HepG2 (cell line): Measurements from ENCODE around the gene NEXMIF. TPM values are rescaled to one million over a fixed set of nuclear protein-coding genes. Genes with fewer than 3 reads are reported as not detected.

Source experiments
- ATAC-seq: fragments of 200-7000 bp; cut with Tn5 transposase; 3 replicates; pipeline ENCODE4 v1.9.1; 2020; ENCODE audit warnings: mild to moderate bottlenecking, moderate library complexity
- BruUV-seq: library from RNA; stranded (reverse); fragments of 400-500 nt; replicated peaks from 2 replicates; lab custom pipeline; 2021; lab: Mats Ljungman, UMichigan
- CTCF ChIA-PET: fragments of 300-600 bp; formaldehyde crosslinking; extraction: SDS; loops from one replicate; lab custom pipeline; 2021; ENCODE audit warnings: low total read pairs, inconsistent platforms, low intra/inter-chr PET ratio; lab: Yijun Ruan, JAX
- POLR2A ChIA-PET: fragments of 350-600 bp; sonication (Branson Sonifier 250); formaldehyde crosslinking; loops from one replicate; lab custom pipeline; 2020; ENCODE audit warnings: antibody characterized with exemption, inconsistent platforms; lab: Yijun Ruan, JAX
- DNase-seq: peaks from one replicate; pipeline ENCODE4 v3.0.0-alpha.2; 2015; ENCODE audit warnings: low spot score
- FAIRE-seq: peaks from 3 replicates; lab custom pipeline; 2011; peaks lifted over from hg19 to GRCh38; lab: Jason Lieb, UNC
- H2AFZ ChIP-seq: one replicate; pipeline ENCODE4 v1.6.1; 2011; ENCODE audit warnings: low read length, inconsistent platforms
- H3K27ac ChIP-seq: fragments of 300-600 bp; 3 replicates; pipeline ENCODE4 v1.8.0; 2011; ENCODE audit warnings: mixed run types, mild to moderate bottlenecking, mixed read lengths, low read length, inconsistent platforms; ENCODE audit not compliant: insufficient read depth; ENCODE audit errors: extremely low read length
- H3K27me3 ChIP-seq, 2 experiments: fragments of 200-600 bp in 1 of 2; 2 replicates in 1 of 2; 3 replicates in 1 of 2; pipeline versions ENCODE4 v1.6.0 to v1.8.0; 2011; ENCODE audit warnings: low read length in 2 of 2, mild to moderate bottlenecking in 2 of 2, moderate library complexity in 2 of 2, inconsistent platforms in 1 of 2; ENCODE audit not compliant: insufficient read depth in 2 of 2, control insufficient read depth in 1 of 2
- H3K36me3 ChIP-seq, 2 experiments: fragments of 200-600 bp in 1 of 2; replicated peaks in 1 of 2; 2 replicates in 1 of 2; 3 replicates in 1 of 2; pipeline versions ENCODE4 v1.5.1 to v1.8.0; 2011; ENCODE audit warnings: low read length in 2 of 2, inconsistent platforms in 1 of 2; ENCODE audit not compliant: insufficient read depth in 2 of 2, control insufficient read depth in 1 of 2
- H3K4me1 ChIP-seq: 2 replicates; pipeline ENCODE4 v1.5.1; 2012; ENCODE audit warnings: low read length, inconsistent platforms; ENCODE audit not compliant: insufficient read depth
- H3K4me2 ChIP-seq: 2 replicates; pipeline ENCODE4 v1.6.0; 2011; ENCODE audit warnings: low read depth, low read length, inconsistent platforms
- H3K4me3 ChIP-seq, 3 experiments: fragments of 200-600 bp in 1 of 3; sonication (generic), shearing (Covaris generic) in 1 of 3; replicated peaks in 1 of 3; 2 replicates each; pipeline ENCODE4 v1.5.1; 2011 to 2016; ENCODE audit warnings: low read length in 3 of 3, inconsistent platforms in 2 of 3, low read depth in 2 of 3, mild to moderate bottlenecking in 2 of 3, control low read depth in 1 of 3, mixed read lengths in 1 of 3; ENCODE audit not compliant: insufficient read depth in 1 of 3
- H3K79me2 ChIP-seq: one replicate; pipeline ENCODE4 v1.6.1; 2011; ENCODE audit warnings: low read length, inconsistent platforms; ENCODE audit not compliant: insufficient read depth
- H3K9ac ChIP-seq: 2 replicates; pipeline ENCODE4 v1.6.0; 2011; ENCODE audit warnings: mild to moderate bottlenecking, low read depth, low read length, inconsistent platforms; ENCODE audit not compliant: insufficient read depth
- H3K9me3 ChIP-seq: 2 replicates; pipeline ENCODE4 v1.5.1; 2012; ENCODE audit warnings: mild to moderate bottlenecking, low read length
- H4K20me1 ChIP-seq: 2 replicates; pipeline ENCODE4 v1.6.0; 2011; ENCODE audit warnings: inconsistent platforms, mild to moderate bottlenecking, low read length, moderate library complexity; ENCODE audit not compliant: insufficient read depth
- AGO2 ChIP-seq: fragments of 200-400 bp; formaldehyde crosslinking; optimal IDR thresholded peaks from 2 replicates; pipeline ENCODE3; 2017; ENCODE audit warnings: mild to moderate bottlenecking, low read depth, low read length, moderate library complexity
- CCDC6 ChIP-seq: sonication (generic); formaldehyde crosslinking; IDR thresholded peaks from 2 replicates; pipeline ENCODE4 v1.8.1; 2022; ENCODE audit warnings: mild to moderate bottlenecking, missing genetic modification reagents, moderate library complexity
- FOXM1 ChIP-seq: sonication (generic); formaldehyde crosslinking; IDR thresholded peaks from 2 replicates; pipeline ENCODE4 v1.5.0; 2020; ENCODE audit warnings: missing genetic modification reagents
- GABPA ChIP-seq, 2 experiments: IDR thresholded peaks; 2 replicates each; pipeline ENCODE4 v1.6.1; 2011 to 2016; ENCODE audit warnings: low read depth in 2 of 2, low read length in 1 of 2, missing biosample characterization in 1 of 2, missing genetic modification characterization in 1 of 2
- HOXA3 ChIP-seq: sonication (generic); formaldehyde crosslinking; IDR thresholded peaks from 2 replicates; pipeline ENCODE4 v1.5.0; 2020; ENCODE audit warnings: missing genetic modification reagents
- MBD4 ChIP-seq: IDR thresholded peaks from 2 replicates; pipeline ENCODE4 v1.6.1; 2012; ENCODE audit warnings: low read length, inconsistent platforms, borderline replicate concordance
- NONO ChIP-seq, 2 experiments: fragments of 450-650 bp in 1 of 2; sonication (generic) in 1 of 2; formaldehyde crosslinking in 1 of 2; IDR thresholded peaks in 1 of 2; conservative IDR thresholded peaks in 1 of 2; 2 replicates each; pipeline versions ENCODE4 v1.6.1 to v1.8.0; 2017 to 2022; ENCODE audit warnings: mild to moderate bottlenecking in 1 of 2, missing genetic modification reagents in 1 of 2, moderate library complexity in 1 of 2
- ONECUT2 ChIP-seq: sonication (generic); formaldehyde crosslinking; IDR thresholded peaks from 2 replicates; pipeline ENCODE4 v1.4.0; 2020; ENCODE audit warnings: missing genetic modification reagents
- PAX8 ChIP-seq: sonication (generic); formaldehyde crosslinking; IDR thresholded peaks from 2 replicates; pipeline ENCODE4 v1.8.0; 2022; ENCODE audit warnings: mild to moderate bottlenecking, missing genetic modification reagents, borderline replicate concordance
- YEATS4 ChIP-seq: sonication (generic); formaldehyde crosslinking; IDR thresholded peaks from 2 replicates; pipeline ENCODE4 v1.4.0; 2020; ENCODE audit warnings: missing genetic modification reagents, borderline replicate concordance
- ZBTB20 ChIP-seq: sonication (generic); formaldehyde crosslinking; IDR thresholded peaks from 2 replicates; pipeline ENCODE4 v1.8.1; 2023; ENCODE audit warnings: missing genetic modification reagents, low read depth, mild to moderate bottlenecking, borderline replicate concordance
- ZKSCAN8 ChIP-seq: IDR thresholded peaks from 2 replicates; pipeline ENCODE4 v1.6.1; 2016; ENCODE audit warnings: borderline replicate concordance, missing genetic modification reagents, missing compliant biosample characterization
- ZNF414 ChIP-seq: sonication (generic); formaldehyde crosslinking; IDR thresholded peaks from 2 replicates; pipeline ENCODE4 v1.5.0; 2020; ENCODE audit warnings: missing genetic modification reagents
- ZNF512 ChIP-seq: sonication (generic); formaldehyde crosslinking; IDR thresholded peaks from 2 replicates; pipeline ENCODE4 v1.4.0; 2020; ENCODE audit warnings: mild to moderate bottlenecking, missing genetic modification reagents
- ZNF558 ChIP-seq: sonication (generic); formaldehyde crosslinking; IDR thresholded peaks from 2 replicates; pipeline ENCODE4 v1.9.0; 2022; ENCODE audit warnings: mild to moderate bottlenecking, missing genetic modification reagents, borderline replicate concordance
- WGBS: methylation state at CpG from one replicate; pipeline ENCODE4 v1.1.6; 2017; ENCODE audit warnings: low lambda C conversion rate; 5-methylcytosine and 5-hydroxymethylcytosine counted together
- in situ Hi-C: cut with HindIII; loops from 2 replicates; pipeline ENCODE4 v1.10.0; 2017; ENCODE audit warnings: low pct_unique_long_range_greater_than_20kb; ENCODE audit not compliant: extremely low pct_ligation_motif_present
- intact Hi-C: fragments of 100-400 bp; cut with micrococcal nuclease; formaldehyde crosslinking; loops from one replicate; pipeline ENCODE4 v1.10.0; 2022; ENCODE audit not compliant: unreplicated experiment
- polyA plus RNA-seq, 8 experiments: library from polyadenylated mRNA; depleted of rRNA in 3 of 8; stranded (reverse) in 7 of 8; unstranded in 1 of 8; fragments of >200 nt; fragmentation: Illumina TruSeq in 4 of 8; extraction: Trizol in 4 of 8; gene quantifications; 2 replicates each; pipeline versions ENCODE4 v1.2.1 to v1.2.3, GENCODE V29; 2011 to 2016; ENCODE audit warnings: low read depth in 4 of 8, missing spikeins in 1 of 8, mixed read lengths in 1 of 8; ENCODE audit not compliant: insufficient read depth in 1 of 8
- total RNA-seq, 5 experiments: library from RNA; depleted of rRNA; stranded (reverse); fragments of >200 nt; fragmentation: Illumina TruSeq; extraction: Trizol; gene quantifications; 2 replicates each; pipeline ENCODE4 v1.2.3, GENCODE V29; 2016; ENCODE audit warnings: low read depth in 1 of 5

Gene NEXMIF
- total and polyA plus RNA-seq, 2 of the 13 experiments (the other 11 are each of a cell fraction or from before 2014, with no cell fraction given) = under 0.01 TPM; not detected in 1

GRCh38 chrX:74797338-74797887, 127.8 kb downstream of the NEXMIF start:
- DNase-seq = no peak
- FAIRE-seq = no peak
- H3K9ac ChIP-seq = no peak overlapping the region
- no peaks in the 10 kb centered on the region for H3K4me1 ChIP-seq
- no peaks in the 10 kb centered on the region for H3K27me3 ChIP-seq
- TF ChIP-seq ZNF414 (CRISPR knock-in tag) (no peak), YEATS4 (CRISPR knock-in tag) (no peak), ZKSCAN8 (CRISPR knock-in tag) (no peak), MBD4 (no peak), ZBTB20 (no peak), AGO2 (no peak), NONO (IDR thresholded peaks at IDR 0.05) (no peak), NONO (CRISPR knock-in tag; conservative IDR thresholded peaks at IDR 0.05) (no peak), ONECUT2 (CRISPR knock-in tag) (no peak), CCDC6 (CRISPR knock-in tag) (no peak), FOXM1 (CRISPR knock-in tag) (no peak), HOXA3 (CRISPR knock-in tag) (no peak), PAX8 (CRISPR knock-in tag) (no peak), GABPA (IDR thresholded peaks at IDR 0.05; ENCODE audit: low read depth, low read length) (no peak), GABPA (CRISPR knock-in tag; IDR thresholded peaks at IDR 0.05; ENCODE audit: low read depth) (no peak), ZNF512 (CRISPR knock-in tag) (no peak), ZNF558 (CRISPR knock-in tag) (no peak)
- H3K9me3 ChIP-seq = no peaks in the 10 kb centered on the region
- H3K36me3 ChIP-seq = no peaks in the 10 kb centered on the region
- CTCF ChIA-PET = no interaction called here
- H3K27ac ChIP-seq = no peak overlapping the region
- in situ Hi-C loops = no loop called here
- no peaks in the 10 kb centered on the region for H3K79me2 ChIP-seq
- ATAC-seq = no peak
- BruUV-seq = no TSS peak
- no peak overlapping the region for H3K4me2 ChIP-seq
- no peak overlapping the region for H3K4me3 ChIP-seq
- H2AFZ ChIP-seq = no peak overlapping the region
- H4K20me1 ChIP-seq = no peaks in the 10 kb centered on the region
- POLR2A ChIA-PET = no interaction called here
- WGBS = 0% methylated on average over 2 of the region's 2 CpGs
- intact Hi-C loops = no loop called here
